Neural cell (in vitro differentiated cells): ENCODE data around the gene GABBR2. TPM values are rescaled to one million over a fixed set of nuclear protein-coding genes. Genes with fewer than 3 reads are reported as not detected.

Experiments
- H2AFZ ChIP-seq: fragments of 200-600, 300-800 bp; sonication (generic), shearing (Covaris generic); 2 replicates; pipeline ENCODE4 v1.6.0; 2014; ENCODE audit warnings: low read depth, mild to moderate bottlenecking, antibody characterized with exemption, low read length, moderate library complexity
- H3F3A ChIP-seq: fragments of 200-600 bp; shearing (Covaris generic); 2 replicates; pipeline ENCODE4 v1.6.1; 2016; ENCODE audit warnings: mild to moderate bottlenecking, moderate library complexity, mixed read lengths, antibody characterized with exemption, low read length; ENCODE audit not compliant: insufficient read depth, poor library complexity, severe bottlenecking
- H3K27ac ChIP-seq: fragments of 200-600, 300-800 bp; sonication (generic), shearing (Covaris generic); 2 replicates; pipeline ENCODE4 v1.5.1; 2014; ENCODE audit warnings: mild to moderate bottlenecking, low read length, moderate library complexity
- H3K27me3 ChIP-seq: fragments of 300-800, 200-600 bp; sonication (generic), shearing (Covaris generic); 2 replicates; pipeline ENCODE4 v1.6.0; 2014; ENCODE audit warnings: mild to moderate bottlenecking, low read depth, low read length, moderate library complexity; ENCODE audit not compliant: insufficient read depth
- H3K36me3 ChIP-seq: fragments of 300-800, 200-600 bp; sonication (generic), shearing (Covaris generic); 2 replicates; pipeline ENCODE4 v1.5.1; 2014; ENCODE audit warnings: mild to moderate bottlenecking, antibody characterized with exemption, low read length, moderate library complexity; ENCODE audit not compliant: insufficient read depth
- H3K4me2 ChIP-seq: fragments of 300-800, 200-600 bp; sonication (generic), shearing (Covaris generic); 2 replicates; pipeline ENCODE4 v1.6.0; 2014; ENCODE audit warnings: mild to moderate bottlenecking, low read length
- H3K4me3 ChIP-seq: fragments of 300-800, 200-600 bp; sonication (generic), shearing (Covaris generic); 2 replicates; pipeline ENCODE4 v1.5.1; 2014; ENCODE audit warnings: mild to moderate bottlenecking, low read length, moderate library complexity
- H3K79me2 ChIP-seq: fragments of 200-600 bp; shearing (Covaris generic); replicated peaks from 2 replicates; pipeline ENCODE4 v1.6.0; 2014; ENCODE audit warnings: mild to moderate bottlenecking, low read length, moderate library complexity; ENCODE audit not compliant: insufficient read depth
- H3K9ac ChIP-seq: fragments of 300-800, 200-600 bp; sonication (generic), shearing (Covaris generic); 2 replicates; pipeline ENCODE4 v1.6.1; 2016; ENCODE audit warnings: mild to moderate bottlenecking, low read length, mixed read lengths
- H3K9me2 ChIP-seq: fragments of 200-600 bp; shearing (Covaris generic); 2 replicates; pipeline ENCODE4 v1.6.1; 2016; ENCODE audit warnings: mild to moderate bottlenecking, low read length, mixed read lengths; ENCODE audit not compliant: insufficient read depth
- H3K9me3 ChIP-seq: fragments of 200-600, 300-800 bp; sonication (generic), shearing (Covaris generic); 2 replicates; pipeline ENCODE4 v1.6.1; 2016; ENCODE audit warnings: mild to moderate bottlenecking, mixed run types, low read length, moderate library complexity, mixed read lengths
- H4K20me1 ChIP-seq: fragments of 200-600 bp; shearing (Covaris generic); 2 replicates; pipeline ENCODE4 v1.6.1; 2016; ENCODE audit warnings: mild to moderate bottlenecking, mixed run types; ENCODE audit not compliant: insufficient read depth
- CTCF ChIP-seq: fragments of 450-650 bp; IDR thresholded peaks from 2 replicates; pipeline ENCODE4 v1.5.1; 2014; ENCODE audit warnings: antibody characterized with exemption, mild to moderate bottlenecking, moderate library complexity; ENCODE audit not compliant: poor library complexity, severe bottlenecking
- EP300 ChIP-seq: fragments of 450-650 bp; conservative IDR thresholded peaks from 2 replicates; pipeline ENCODE4 v1.6.1; 2014; ENCODE audit warnings: antibody characterized with exemption, mild to moderate bottlenecking, moderate library complexity; ENCODE audit not compliant: poor library complexity, severe bottlenecking
- EZH2 ChIP-seq: fragments of 200-600, 300-800 bp; shearing (Covaris generic), sonication (generic); IDR thresholded peaks from 2 replicates; pipeline ENCODE4 v1.6.1; 2014; ENCODE audit warnings: antibody characterized with exemption, low read length, borderline replicate concordance, mild to moderate bottlenecking; ENCODE audit not compliant: insufficient read depth, poor library complexity, severe bottlenecking
- MXI1 ChIP-seq: fragments of 450-650 bp; conservative IDR thresholded peaks from 2 replicates; pipeline ENCODE4 v1.6.1; 2014; ENCODE audit warnings: antibody characterized with exemption, mild to moderate bottlenecking; ENCODE audit not compliant: poor library complexity, severe bottlenecking
- POLR2AphosphoS5 ChIP-seq: IDR thresholded peaks from 2 replicates; pipeline ENCODE4 v1.6.1; 2012
- RAD21 ChIP-seq: fragments of 450-650 bp; conservative IDR thresholded peaks from 2 replicates; pipeline ENCODE4 v1.6.1; 2014; ENCODE audit warnings: antibody characterized with exemption, mild to moderate bottlenecking, moderate library complexity
- REST ChIP-seq: IDR thresholded peaks from 2 replicates; pipeline ENCODE4 v1.6.1; 2012; ENCODE audit warnings: borderline replicate concordance
- SMC3 ChIP-seq: fragments of 450-650 bp; conservative IDR thresholded peaks from 2 replicates; pipeline ENCODE4 v1.6.1; 2014; ENCODE audit warnings: antibody characterized with exemption, mild to moderate bottlenecking, moderate library complexity; ENCODE audit not compliant: poor library complexity
- TAF1 ChIP-seq: IDR thresholded peaks from 2 replicates; pipeline ENCODE4 v1.6.1; 2012; ENCODE audit warnings: low read depth
- polyA plus RNA-seq: library from polyadenylated mRNA; depleted of rRNA; stranded (reverse); fragments of >200 nt; gene quantifications from 2 replicates; pipeline ENCODE4 v1.2.3, GENCODE V29; 2014

Gene GABBR2
- polyA plus RNA-seq, 1 donor from 2014 or later: 7.1 TPM

GRCh38 chr9:98379572-98379971 lies 329.2 kb downstream of the GABBR2 start:
- Histone ChIP-seq H3K9me3 (no peaks in the 10 kb centered on the region), H3K4me2 (no peak overlapping the region), H3K9ac (no peak overlapping the region), H3F3A (no peaks in the 10 kb centered on the region), H4K20me1 (no peaks in the 10 kb centered on the region), H3K79me2 (no peaks in the 10 kb centered on the region), H2AFZ (no peak overlapping the region), H3K4me3 (no peak overlapping the region), H3K36me3 (no peaks in the 10 kb centered on the region), H3K27me3 (no peaks in the 10 kb centered on the region), H3K27ac (no peak overlapping the region), H3K9me2 (no peaks in the 10 kb centered on the region)
- TF ChIP-seq TAF1 (no peak), POLR2AphosphoS5 (no peak), REST (no peak), EP300 (no peak), RAD21 (no peak), CTCF (no peak), SMC3 (no peak)

- H3K4me3 ChIP-seq: no peak overlapping the region
- H3K9me2 ChIP-seq: no peaks in the 10 kb centered on the region
- H3K4me2 ChIP-seq: no peak overlapping the region
- H3K27ac ChIP-seq: no peak overlapping the region
- H3K9ac ChIP-seq: no peak overlapping the region
- H3K36me3 ChIP-seq: no peaks in the 10 kb centered on the region
- no peaks in the 10 kb centered on the region for H3F3A ChIP-seq
- no peaks in the 10 kb centered on the region for H3K79me2 ChIP-seq
- no peaks in the 10 kb centered on the region for H4K20me1 ChIP-seq
- no peak for TF ChIP-seq POLR2AphosphoS5
- no peak for TF ChIP-seq SMC3
- TF ChIP-seq EP300: no peak
- TF ChIP-seq MXI1: no peak
- TF ChIP-seq CTCF: no peak
- TF ChIP-seq REST: no peak
- TF ChIP-seq EZH2: no peak
- no peak overlapping the region for H2AFZ ChIP-seq
- no peaks in the 10 kb centered on the region for H3K27me3 ChIP-seq
- no peaks in the 10 kb centered on the region for H3K9me3 ChIP-seq
These were observed 329.9 kb downstream of the GABBR2 start for GRCh38 chr9:98378794-98379193.
